Ecto neural progenitor cell (in vitro differentiated cells): ENCODE results near the gene REEP5.
"Not testable (repeated sequence)": the region's sequence is repeated elsewhere in the genome, so short reads cannot be mapped to it uniquely, and the experiment has no call there.

Experiments
- DNase-seq: peaks from one replicate; pipeline ENCODE4 v3.0.0-alpha.2; 2018; ENCODE audit warnings: low spot score

REEP5 gene

GRCh38 chr5:112885001-112885400 lies 37.0 kb downstream of the REEP5 start:
- no peak for DNase-seq

GRCh38 chr5:112883192-112883591 lies 38.8 kb downstream of the REEP5 start:
- no peak for DNase-seq

- no peak for DNase-seq
These were observed 41.6 kb downstream of the REEP5 start for GRCh38 chr5:112880219-112880964.

- no peak for DNase-seq
These were observed 43.3 kb downstream of the REEP5 start for GRCh38 chr5:112878760-112879159.

- DNase-seq, result no peak
These were observed 43.9 kb downstream of the REEP5 start for GRCh38 chr5:112878101-112878500.

GRCh38 chr5:112876362-112876761 lies 45.7 kb downstream of the REEP5 start:
- no peak for DNase-seq

GRCh38 chr5:112870966-112871365 lies 51.1 kb downstream of the REEP5 start:
- no peak for DNase-seq

- DNase-seq, result no peak
These were observed 52.1 kb downstream of the REEP5 start for GRCh38 chr5:112869948-112870347.

GRCh38 chr5:112867411-112867810 lies 54.6 kb downstream of the REEP5 start:
- no peak for DNase-seq

GRCh38 chr5:112866739-112867138 lies 55.3 kb downstream of the REEP5 start:
- DNase-seq, result no peak

- DNase-seq, result no peak
These were observed 56.9 kb downstream of the REEP5 start for GRCh38 chr5:112865128-112865527.

- no peak for DNase-seq
These were observed 58.5 kb downstream of the REEP5 start for GRCh38 chr5:112863549-112863948.

- DNase-seq, result no peak
These were observed 59.9 kb downstream of the REEP5 start for GRCh38 chr5:112862085-112862484.

GRCh38 chr5:112861638-112861985 lies 60.4 kb downstream of the REEP5 start:
- DNase-seq, result no peak

GRCh38 chr5:112860929-112861637 lies 60.9 kb downstream of the REEP5 start, which contains the start of gene SRP19:
TSS of gene SRP19 (plus strand) at chr5:112861287. CDS start at chr5:112861377, 90 bp downstream.
- peak; percentile 92 for DNase-seq

GRCh38 chr5:112860571-112860928 lies 61.5 kb downstream of the REEP5 start:
- DNase-seq, result not testable (repeated sequence)

- no peak for DNase-seq
These were observed 64.2 kb downstream of the REEP5 start for GRCh38 chr5:112857866-112858265.

- no peak for DNase-seq
These were observed 67.4 kb downstream of the REEP5 start for GRCh38 chr5:112854651-112855050.

- DNase-seq, result no peak
These were observed 72.1 kb downstream of the REEP5 start for GRCh38 chr5:112849912-112850311.

GRCh38 chr5:112848116-112848811 lies 73.8 kb downstream of the REEP5 start:
- no peak for DNase-seq

GRCh38 chr5:112847306-112847705 lies 74.7 kb downstream of the REEP5 start:
- no peak for DNase-seq

GRCh38 chr5:112846556-112846955 lies 75.5 kb downstream of the REEP5 start:
- no peak for DNase-seq

- DNase-seq, result no peak
These were observed 77.5 kb downstream of the REEP5 start for GRCh38 chr5:112844489-112844888.
